Mesodermal cell (in vitro differentiated cells): ENCODE data around the gene ART4.

ENCODE experiments used
- H3K27ac ChIP-seq: 2 replicates; pipeline ENCODE4 v1.7.0; 2013; ENCODE audit warnings: mild to moderate bottlenecking, low read depth, low read length, moderate library complexity; ENCODE audit not compliant: severe bottlenecking
- H3K36me3 ChIP-seq: 2 replicates; pipeline ENCODE4 v1.7.1; 2013; ENCODE audit warnings: mild to moderate bottlenecking, low read length, moderate library complexity; ENCODE audit not compliant: control insufficient read depth, insufficient read depth
- H3K4me1 ChIP-seq: one replicate; pipeline ENCODE4 v1.7.1; 2013; ENCODE audit warnings: mild to moderate bottlenecking, low read length; ENCODE audit not compliant: insufficient read depth, control insufficient read depth, poor library complexity, severe bottlenecking
- H3K4me3 ChIP-seq: 2 replicates; pipeline ENCODE4 v1.7.0; 2013; ENCODE audit warnings: low read length, control low read depth, mild to moderate bottlenecking; ENCODE audit not compliant: insufficient read depth, poor library complexity, severe bottlenecking; ENCODE audit errors: extremely low read depth
- H3K9me3 ChIP-seq: 2 replicates; pipeline ENCODE4 v1.7.1; 2013; ENCODE audit warnings: mild to moderate bottlenecking, low read length, moderate library complexity; ENCODE audit not compliant: control insufficient read depth
- WGBS, 2 experiments: methylation state at CpG; one replicate each; pipeline ENCODE4 v1.1.5; 2013; ENCODE audit warnings: missing lambda C conversion rate in 2 of 2; ENCODE audit not compliant: insufficient coverage in 2 of 2; 5-methylcytosine and 5-hydroxymethylcytosine counted together

The ART4 gene

DNA sequence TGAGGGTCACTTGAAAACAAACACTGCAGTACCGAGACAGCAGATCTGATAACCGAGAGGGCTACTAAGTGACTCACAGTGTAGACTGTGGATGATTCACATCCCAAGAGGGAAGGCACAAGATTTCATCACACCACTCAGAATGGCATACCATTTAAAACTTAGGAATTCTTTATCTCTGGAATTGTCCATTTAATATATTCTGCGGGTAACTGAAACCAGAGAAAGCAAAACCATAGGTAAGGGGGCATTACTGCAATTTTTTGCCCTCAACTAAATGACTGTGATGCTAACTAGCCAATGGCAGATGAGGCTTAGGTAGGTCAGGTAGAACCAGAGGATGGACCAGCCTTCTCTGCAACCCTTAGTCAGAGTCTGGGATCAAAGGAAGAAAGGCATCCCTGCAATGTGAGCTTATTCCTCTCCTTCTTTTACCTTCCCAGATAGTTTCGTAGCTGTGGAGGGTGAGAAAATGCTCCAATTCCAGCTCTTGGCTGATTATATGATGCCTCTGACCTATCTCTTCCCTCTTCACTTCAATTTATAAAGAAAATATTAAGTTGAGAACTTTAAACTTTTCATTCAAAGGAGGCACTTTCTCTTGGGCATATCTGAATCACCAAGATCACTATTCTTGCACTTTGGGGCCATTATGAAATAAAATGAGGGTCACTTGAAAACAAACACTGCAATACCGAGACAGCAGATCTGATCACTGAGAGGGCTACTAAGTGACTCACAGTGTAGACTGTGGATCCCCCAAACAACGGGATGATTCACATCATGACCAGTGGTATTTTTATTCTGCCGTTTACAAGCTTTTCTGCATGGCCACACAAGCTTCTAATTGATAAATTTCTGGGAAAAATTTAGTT is 6.8 kb downstream of the ART4 start:
- Histone ChIP-seq H3K36me3 (peaks cover 15% of the 10 kb centered on the region), H3K4me3 (no peak overlapping the region), H3K9me3 (no peaks in the 10 kb centered on the region), H3K27ac (peak overlapping the region; percentile 98), H3K4me1 (peaks cover 32% of the 10 kb centered on the region)
- WGBS, 2 experiments = 79% methylated on average over 3 to 4 of the region's 7 CpGs

DNA sequence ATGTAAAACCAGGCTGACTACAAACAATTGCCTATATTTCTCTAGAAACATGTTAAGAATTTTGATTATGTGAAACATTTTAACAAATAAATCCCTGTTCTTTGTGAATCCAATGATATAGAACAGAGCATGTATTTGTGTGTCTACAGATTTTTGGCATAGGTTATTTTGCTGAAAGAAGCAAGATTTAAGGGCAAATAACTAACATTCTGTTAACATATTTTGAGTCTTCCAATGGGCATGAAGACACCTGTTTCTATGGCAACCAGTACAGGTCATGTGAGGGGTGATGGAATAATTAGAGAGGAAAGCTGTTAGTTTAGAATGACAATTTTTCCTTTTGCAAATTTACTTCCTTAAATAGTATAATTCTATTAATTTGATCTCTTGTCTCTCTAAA is 8.8 kb downstream of the ART4 start:
- Histone ChIP-seq H3K27ac (peak overlapping the region; percentile 98), H3K4me3 (no peak overlapping the region), H3K9me3 (no peaks in the 10 kb centered on the region), H3K36me3 (peaks cover 6% of the 10 kb centered on the region), H3K4me1 (peaks cover 29% of the 10 kb centered on the region)

DNA sequence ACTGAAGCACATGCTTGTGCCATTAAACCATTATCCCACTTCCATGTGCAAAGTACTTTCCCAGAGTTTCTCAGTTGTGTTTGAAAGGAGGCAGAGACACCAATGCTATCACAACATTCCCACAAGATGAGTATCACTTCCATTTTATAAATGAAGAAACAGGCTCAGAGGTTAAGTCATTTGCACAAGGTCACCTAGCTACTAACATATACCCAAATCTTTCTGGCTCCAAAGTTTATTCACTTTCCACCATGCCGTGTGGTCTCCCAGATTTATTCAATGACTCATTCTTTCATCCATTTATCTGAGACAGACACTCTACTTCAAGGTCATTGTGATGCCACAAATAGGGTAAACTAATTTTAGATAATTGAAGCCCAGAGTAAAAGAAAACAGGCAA is 9.4 kb downstream of the ART4 start:
- WGBS, 2 experiments = 83 to 86% methylated on average over 1 of the region's 1 CpG
- Histone ChIP-seq H3K27ac (peak overlapping the region; percentile 98), H3K4me1 (peaks cover 29% of the 10 kb centered on the region), H3K9me3 (no peaks in the 10 kb centered on the region), H3K36me3 (peaks cover 3% of the 10 kb centered on the region), H3K4me3 (no peak overlapping the region)

DNA sequence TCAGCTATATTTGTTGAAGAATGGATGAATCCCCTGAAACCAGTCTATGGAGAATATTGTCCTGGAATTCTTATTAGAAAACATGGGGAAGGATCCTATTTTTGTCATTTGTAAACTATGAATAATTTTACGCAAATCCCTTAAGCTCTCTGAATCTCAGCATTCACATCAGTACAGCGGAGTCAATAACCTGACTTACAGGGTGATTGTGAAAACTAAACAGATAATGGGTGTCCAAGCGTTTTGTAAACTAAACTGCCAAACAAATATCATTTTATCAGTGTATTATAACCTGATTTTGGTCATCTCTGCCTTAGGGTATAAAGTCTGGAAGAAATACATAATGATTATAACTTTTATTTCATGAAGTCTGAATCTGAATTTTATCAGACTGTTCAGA is 10.0 kb downstream of the ART4 start:
- Histone ChIP-seq H3K36me3 (peaks cover 3% of the 10 kb centered on the region), H3K9me3 (no peaks in the 10 kb centered on the region), H3K27ac (peak overlapping the region; percentile 98), H3K4me1 (peaks cover 29% of the 10 kb centered on the region), H3K4me3 (no peak overlapping the region)
- 100% methylated on average over 1 of the region's 3 CpGs; no CpG with 5 or more reads in 1 of the 2 experiments for WGBS, 2 experiments

DNA sequence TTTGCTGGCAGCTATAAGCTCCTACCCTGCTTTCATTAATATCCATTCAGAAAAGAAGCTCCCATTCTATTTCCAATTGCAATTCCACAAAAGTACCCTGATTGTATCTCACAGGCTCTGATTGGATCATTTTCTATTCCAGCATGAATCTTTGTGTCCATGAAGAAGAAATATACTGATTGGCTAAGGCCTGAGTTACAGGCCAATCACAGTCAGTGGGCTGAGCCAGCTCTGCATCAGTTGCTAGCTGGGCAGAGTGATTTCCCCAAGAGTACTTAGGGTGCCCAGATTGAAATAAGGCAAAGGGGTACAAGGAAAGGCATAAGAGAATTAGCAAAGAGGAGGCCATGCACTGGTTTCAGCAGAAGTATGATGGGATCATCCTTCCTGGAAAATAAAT is 14.4 kb downstream of the ART4 start:
- no peak overlapping the region for H3K4me3 ChIP-seq
- H3K36me3 ChIP-seq = no peaks in the 10 kb centered on the region
- no peaks in the 10 kb centered on the region for H3K9me3 ChIP-seq
- H3K4me1 ChIP-seq = peaks cover 11% of the 10 kb centered on the region
- H3K27ac ChIP-seq = no peak overlapping the region

DNA sequence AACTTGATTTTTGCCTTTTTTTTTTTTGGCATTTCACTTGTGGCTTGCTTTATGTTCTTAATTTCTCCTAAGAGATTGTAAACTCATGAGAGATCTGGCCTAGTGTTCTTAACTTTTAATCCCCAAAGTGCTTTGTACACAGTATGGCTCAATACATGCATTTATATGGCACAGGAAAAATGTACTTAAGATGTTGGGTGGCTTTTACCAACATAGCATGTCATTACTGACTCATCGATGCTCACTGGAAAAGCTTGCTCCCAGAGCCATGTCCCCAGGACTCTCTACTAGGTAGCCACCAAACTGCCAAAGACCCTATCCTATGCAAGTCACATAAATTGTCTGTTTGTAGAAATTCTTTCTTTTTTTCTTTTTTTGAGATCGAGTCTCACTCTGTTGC is 16.3 kb downstream of the ART4 start:
- H3K27ac ChIP-seq = no peak overlapping the region
- 100% methylated on average over 1 to 2 of the region's 2 CpGs for WGBS, 2 experiments
- H3K4me3 ChIP-seq = no peak overlapping the region
- H3K4me1 ChIP-seq = peaks cover 4% of the 10 kb centered on the region
- H3K36me3 ChIP-seq = no peaks in the 10 kb centered on the region
- H3K9me3 ChIP-seq = no peaks in the 10 kb centered on the region

DNA sequence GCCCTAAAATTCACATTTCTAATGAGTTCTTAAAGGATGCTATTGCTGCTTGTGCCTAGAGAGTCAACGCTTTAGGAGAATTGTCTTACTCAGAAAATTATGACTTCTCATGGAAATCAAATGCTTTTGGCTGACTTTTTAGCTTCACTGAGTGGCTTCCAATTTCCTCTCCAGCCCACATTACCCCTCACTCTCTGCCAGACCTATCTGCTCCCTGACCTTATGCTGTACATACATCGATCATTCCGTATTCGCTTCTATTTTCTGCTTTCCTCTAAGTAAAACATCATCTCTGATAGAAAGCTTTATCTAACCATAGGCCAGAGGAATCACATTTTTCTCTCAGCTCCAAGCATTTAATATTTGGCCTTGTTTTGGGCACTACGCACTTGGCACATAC is 16.8 kb downstream of the ART4 start:
- Histone ChIP-seq H3K9me3 (no peaks in the 10 kb centered on the region), H3K4me1 (peaks cover 4% of the 10 kb centered on the region), H3K36me3 (no peaks in the 10 kb centered on the region), H3K27ac (no peak overlapping the region), H3K4me3 (no peak overlapping the region)
- 86 to 99% methylated on average over 4 to 5 of the region's 5 CpGs for WGBS, 2 experiments

DNA sequence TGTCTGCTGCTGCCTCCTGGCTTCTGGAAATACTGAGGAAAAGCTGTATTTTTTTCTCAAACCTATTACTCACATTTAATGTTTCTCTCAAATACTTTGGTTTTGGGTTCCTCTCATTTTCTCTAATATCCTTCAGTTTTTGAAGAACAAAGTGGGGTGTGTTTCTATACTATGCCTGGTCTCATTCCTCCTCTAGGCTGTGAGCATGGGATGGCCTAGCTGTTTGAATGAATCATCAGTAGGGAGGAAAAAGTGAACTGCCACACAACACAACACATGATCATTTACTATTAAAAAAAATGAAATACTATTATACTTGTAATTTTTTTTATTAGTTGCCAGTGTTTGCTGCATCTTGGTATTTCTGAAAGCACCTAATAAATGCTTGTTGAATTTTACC is 18.1 kb downstream of the ART4 start:
- no peak overlapping the region for H3K4me3 ChIP-seq
- no peaks in the 10 kb centered on the region for H3K36me3 ChIP-seq
- H3K4me1 ChIP-seq = peaks cover 4% of the 10 kb centered on the region
- no peak overlapping the region for H3K27ac ChIP-seq
- H3K9me3 ChIP-seq = no peaks in the 10 kb centered on the region

DNA sequence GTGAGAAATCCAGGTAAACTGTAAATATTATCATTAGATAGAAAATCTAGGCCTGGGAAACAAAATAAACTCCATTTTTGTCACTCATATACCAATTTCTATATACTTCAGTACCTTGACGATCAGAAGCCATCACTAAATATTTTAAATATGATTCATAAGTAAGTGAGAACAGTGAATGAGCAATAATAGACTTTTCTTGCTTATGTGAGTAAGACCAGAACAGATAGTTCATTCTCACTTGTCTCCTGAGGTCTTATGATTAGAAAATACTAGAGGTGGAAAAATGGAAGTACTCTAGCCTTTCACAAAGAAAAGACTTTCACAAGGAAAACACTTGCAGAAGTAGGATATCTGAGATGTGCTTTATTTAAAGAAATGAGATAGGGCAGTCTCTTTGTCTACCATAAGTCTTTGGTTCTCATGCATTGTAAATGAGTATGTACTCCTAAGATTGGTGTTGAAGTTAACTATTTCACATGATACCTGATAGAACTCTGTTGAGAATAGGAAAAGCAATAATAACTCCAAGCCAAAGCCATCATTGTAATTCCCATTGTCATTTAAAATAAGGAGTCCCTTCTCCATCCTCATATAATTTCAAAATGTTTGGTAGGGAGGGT is 19.2 kb downstream of the ART4 start:
- no peak overlapping the region for H3K4me3 ChIP-seq
- no peak overlapping the region for H3K27ac ChIP-seq
- no peaks in the 10 kb centered on the region for H3K36me3 ChIP-seq
- H3K4me1 ChIP-seq = peaks cover 4% of the 10 kb centered on the region
- H3K9me3 ChIP-seq = no peaks in the 10 kb centered on the region
- WGBS, 2 experiments = no CpG with 5 or more reads among the region's 1 CpG

DNA sequence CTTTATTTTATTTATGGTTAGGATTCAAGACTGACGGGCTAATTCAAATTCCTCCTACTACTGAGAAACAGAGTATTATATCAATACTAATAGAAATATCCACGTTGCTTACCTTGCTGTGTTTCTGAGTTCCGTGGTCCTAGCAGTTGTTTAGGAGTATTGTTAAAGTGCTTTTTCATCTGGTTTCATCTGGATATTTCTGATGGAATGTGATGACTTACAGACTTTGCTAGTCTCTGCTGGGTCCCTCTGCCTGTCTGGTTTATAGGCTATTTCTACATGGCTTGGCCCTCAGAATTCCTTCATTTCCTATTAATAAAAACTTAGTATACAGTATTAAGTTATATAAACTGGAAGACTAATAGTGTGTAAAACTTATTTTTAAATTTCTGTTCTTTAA is 29.3 kb downstream of the ART4 start, which contains the start of gene SMCO3:
TSS of gene SMCO3 (minus strand) at position 169 of the 400 bp plus-strand sequence. CDS start 7,502 bp downstream, outside the sequence.
- Histone ChIP-seq H3K4me3 (no peak within 1 kb of the TSS), H3K36me3 (no peaks in the 10 kb centered on the region), H3K9me3 (no peaks in the 10 kb centered on the region), H3K27ac (no peak within 1 kb of the TSS), H3K4me1 (peaks cover 12% of the 10 kb centered on the region)
- no CpG with 5 or more reads among the region's 3 CpGs for WGBS, 2 experiments

DNA sequence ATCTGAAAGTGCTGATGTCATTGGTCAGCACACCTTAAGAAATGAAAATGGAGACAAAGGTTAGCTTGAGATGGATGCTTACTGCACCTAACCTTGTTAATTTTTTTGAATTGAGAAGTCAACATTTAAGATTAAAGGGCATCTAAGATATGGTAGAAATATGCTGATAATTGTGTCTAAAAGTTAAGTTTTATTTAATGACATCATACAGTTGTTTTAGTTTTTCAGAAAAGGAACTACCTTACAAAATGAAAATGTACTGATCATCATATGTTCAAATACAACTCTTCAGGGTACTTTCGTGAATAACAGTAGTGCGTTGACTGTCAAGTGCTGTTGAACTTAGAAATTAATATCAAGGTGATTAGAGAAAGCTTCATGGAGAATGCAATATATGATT is 31.8 kb downstream of the ART4 start:
- Histone ChIP-seq H3K27ac (no peak overlapping the region), H3K4me3 (no peak overlapping the region), H3K36me3 (no peaks in the 10 kb centered on the region), H3K9me3 (no peaks in the 10 kb centered on the region), H3K4me1 (peaks cover 12% of the 10 kb centered on the region)
- WGBS, 2 experiments = 93% methylated on average over 2 of the region's 2 CpGs; no CpG with 5 or more reads in 1 of the 2 experiments
